Stomach (tissue), 9 donors: ENCODE data around the gene WDR76. TPM values are rescaled to one million over a fixed set of nuclear protein-coding genes. Genes with fewer than 3 reads are reported as not detected.

Experiments used
- DNase-seq, 2 donors: peaks; one replicate each; pipeline versions ENCODE4 v3.0.0 to v3.0.0-alpha.2; 2013 to 2019
- H3K27ac ChIP-seq, 5 donors: fragments of 200-600 bp in 4 of 5; sonication (generic) in 4 of 5; one replicate each; pipeline ENCODE4 v1.5.1; 2013 to 2019; ENCODE audit warnings: mild to moderate bottlenecking in 1 of 5, moderate library complexity in 1 of 5
- H3K27me3 ChIP-seq, 3 donors: fragments of 200-600 bp; sonication (generic); one replicate each; pipeline ENCODE4 v1.5.1; 2017 to 2019; ENCODE audit warnings: mixed run types in 1 of 3
- H3K36me3 ChIP-seq, 4 donors: fragments of 200-600 bp; sonication (generic); 1 replicate in 3 of 4; 2 replicates in 1 of 4; pipeline ENCODE4 v1.5.1; 2016 to 2019
- H3K4me1 ChIP-seq, 4 donors: fragments of 200-600 bp; sonication (generic); one replicate each; pipeline ENCODE4 v1.5.1; 2016 to 2019
- H3K4me3 ChIP-seq, 4 donors: fragments of 200-600 bp; sonication (generic) in 3 of 4; one replicate each; pipeline ENCODE4 v1.5.1; 2016 to 2019; ENCODE audit warnings: mild to moderate bottlenecking in 1 of 4
- H3K9me3 ChIP-seq, 4 donors: fragments of 200-600 bp; sonication (generic); one replicate each; pipeline ENCODE4 v1.5.1; 2016 to 2019
- CTCF ChIP-seq, 7 experiments: fragments of 450-650 bp in 4 of 7; fragments of 200-600 bp in 3 of 7; sonication (generic) in 3 of 7; IDR thresholded peaks; one replicate each; pipeline ENCODE4 v1.5.1; 2016 to 2019; ENCODE audit warnings: antibody characterized with exemption in 7 of 7, control low read depth in 2 of 7, mild to moderate bottlenecking in 1 of 7
- EP300 ChIP-seq: sonication (generic); formaldehyde crosslinking; IDR thresholded peaks from one replicate; pipeline ENCODE4 v1.6.1; 2017; ENCODE audit warnings: antibody characterized with exemption
- POLR2A ChIP-seq, 4 donors: fragments of 450-650 bp; IDR thresholded peaks; one replicate each; pipeline ENCODE4 v1.6.1; 2016; ENCODE audit warnings: antibody characterized with exemption in 4 of 4, control low read depth in 2 of 4, mild to moderate bottlenecking in 1 of 4, moderate library complexity in 1 of 4
- POLR2AphosphoS5 ChIP-seq, 3 donors: sonication (generic); formaldehyde crosslinking; IDR thresholded peaks; one replicate each; pipeline ENCODE4 v1.6.1; 2016; ENCODE audit warnings: antibody characterized with exemption in 3 of 3
- WGBS, 5 donors: extraction: QIAGEN DNeasy Blood & Tissue Kit in 3 of 5; methylation state at CpG; one replicate each; pipeline versions ENCODE4 v1.1.5 to v1.1.7; 2013 to 2018; 5-methylcytosine and 5-hydroxymethylcytosine counted together
- intact Hi-C: fragments of 100-400 bp; cut with DNase I; formaldehyde crosslinking; loops from one replicate; pipeline ENCODE4 v1.15.1; 2023; ENCODE audit warnings: low total_unique reads
- polyA plus RNA-seq, 3 donors: library from polyadenylated mRNA; stranded (reverse); fragments of 200-250 nt; gene quantifications; one replicate each; pipeline ENCODE4 v1.2.3, GENCODE V29; 2013
- total RNA-seq, 5 donors: library from RNA; depleted of rRNA; stranded (reverse); fragments of >200 nt; gene quantifications; one replicate each; pipeline versions ENCODE4 v1.1.0 to v1.2.3, GENCODE V29; 2014 to 2016
- donor health status: healthy with polysubstance abuse.
- donor health status: Bipolar disorder and iron deficiency.
- donor health status: healthy.

The WDR76 gene
- total and polyA plus RNA-seq, 8 donors: 1.2 to 14.5 (median 3.8) TPM

GRCh38 chr15:43881944-43882343 lies 55.1 kb downstream of the WDR76 start:
- no peaks in the 10 kb centered on the region for H3K9me3 ChIP-seq
- H3K27me3 ChIP-seq: no peaks in the 10 kb centered on the region
- no peak overlapping the region for H3K4me3 ChIP-seq
- DNase-seq: no peak
- WGBS, 5 donors: 85 to 91% (median 89%) methylated on average over 7 of the region's 7 CpGs
- peaks cover 0 to 5% (median 0%) of the 10 kb centered on the region in 4 donors for H3K4me1 ChIP-seq
- peaks cover 0 to 12% (median 0%) of the 10 kb centered on the region in 4 donors for H3K36me3 ChIP-seq
- H3K27ac ChIP-seq: no peak overlapping the region
- intact Hi-C loops: no loop called here
- TF ChIP-seq EP300 (no peak), POLR2AphosphoS5 (IDR thresholded peaks at IDR 0.05) (no peak), CTCF (IDR thresholded peaks at IDR 0.05) (no peak), POLR2A (IDR thresholded peaks at IDR 0.05) (no peak)

GRCh38 chr15:43883571-43883970 lies 56.8 kb downstream of the WDR76 start:
- H3K36me3 ChIP-seq: peaks cover 0 to 11% (median 0%) of the 10 kb centered on the region in 4 donors
- DNase-seq: no peak
- intact Hi-C loops: no loop called here
- TF ChIP-seq EP300 (no peak), POLR2A (IDR thresholded peaks at IDR 0.05) (no peak), POLR2AphosphoS5 (IDR thresholded peaks at IDR 0.05) (no peak), CTCF (IDR thresholded peaks at IDR 0.05) (no peak)
- 97 to 100% (median 99%) methylated on average over 3 of the region's 3 CpGs for WGBS, 5 donors
- H3K27ac ChIP-seq: no peak overlapping the region
- no peaks in the 10 kb centered on the region for H3K27me3 ChIP-seq
- no peak overlapping the region for H3K4me3 ChIP-seq
- H3K9me3 ChIP-seq: no peaks in the 10 kb centered on the region
- H3K4me1 ChIP-seq: peaks cover 0 to 4% (median 0%) of the 10 kb centered on the region in 4 donors

GRCh38 chr15:43886558-43886957 lies 59.8 kb downstream of the WDR76 start:
- no peak for TF ChIP-seq POLR2A (IDR thresholded peaks at IDR 0.05)
- no peak for TF ChIP-seq CTCF (IDR thresholded peaks at IDR 0.05)
- no peak for TF ChIP-seq EP300
- no peak for TF ChIP-seq POLR2AphosphoS5 (IDR thresholded peaks at IDR 0.05)
- Histone ChIP-seq H3K4me3 (no peak overlapping the region), H3K27me3 (no peaks in the 10 kb centered on the region), H3K9me3 (no peaks in the 10 kb centered on the region), H3K36me3 (peaks cover 0 to 6% (median 0%) of the 10 kb centered on the region in 4 donors), H3K4me1 (peaks cover 0 to 7% (median 0%) of the 10 kb centered on the region in 4 donors), H3K27ac (no peak overlapping the region)
- intact Hi-C loops: no loop called here
- no peak for DNase-seq
- 78 to 90% (median 83%) methylated on average over 4 of the region's 4 CpGs for WGBS, 5 donors

DNA sequence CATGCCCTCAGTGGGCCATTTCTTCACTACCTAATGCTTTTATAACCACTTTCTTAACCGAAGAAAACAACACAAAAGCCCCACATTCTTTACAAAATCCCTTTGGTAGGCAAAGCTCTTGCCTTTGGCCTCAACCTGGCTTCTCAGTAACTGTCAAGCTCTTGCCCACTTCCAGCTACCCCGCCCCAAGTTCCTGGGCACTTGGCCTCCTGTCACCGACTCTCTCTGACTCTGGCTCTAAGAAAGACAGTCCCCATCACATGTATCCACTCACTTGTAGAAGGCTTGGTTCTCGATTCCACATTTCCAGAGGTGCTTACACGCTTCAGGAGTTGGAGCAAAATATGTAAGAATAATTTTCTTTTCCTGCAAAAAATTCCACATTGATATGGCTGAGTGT lies 61.1 kb downstream of the WDR76 start:
- Histone ChIP-seq H3K27me3 (no peaks in the 10 kb centered on the region), H3K36me3 (peaks cover 0 to 6% (median 0%) of the 10 kb centered on the region in 4 donors), H3K4me1 (peaks cover 0 to 7% (median 0%) of the 10 kb centered on the region in 4 donors), H3K4me3 (no peak overlapping the region), H3K27ac (no peak overlapping the region), H3K9me3 (no peaks in the 10 kb centered on the region)
- 88 to 96% (median 94%) methylated on average over 5 of the region's 5 CpGs for WGBS, 5 donors
- TF ChIP-seq CTCF (IDR thresholded peaks at IDR 0.05) (no peak), POLR2AphosphoS5 (IDR thresholded peaks at IDR 0.05) (no peak), POLR2A (IDR thresholded peaks at IDR 0.05) (no peak), EP300 (no peak)
- intact Hi-C loops: no loop called here
- DNase-seq: no peak
